Measurements from ENCODE around the gene PLPPR1. TPM values are rescaled to one million over a fixed set of nuclear protein-coding genes. Genes with fewer than 3 reads are reported as not detected.

Gene PLPPR1
- total and polyA plus RNA-seq, 2 of the 13 experiments (the other 11 are each of a cell fraction or from before 2014, with no cell fraction given), result 16.0 to 84.7 TPM

GRCh38 chr9:101027733-101028345 lies 688 bp upstream of the PLPPR1 start (continued):
- TF ChIP-seq HOXA7 (CRISPR knock-in tag; IDR thresholded peaks at IDR 0.05), result no peak
- TF ChIP-seq ZBTB43 (CRISPR knock-in tag; conservative IDR thresholded peaks at IDR 0.05), result no peak
- 0 out of 2 replicates have a peak, but pooled peaks have one; percentile 2 for TF ChIP-seq MAX (IDR thresholded peaks at IDR 0.05)
- no peak for TF ChIP-seq SOX13 (IDR thresholded peaks at IDR 0.05)
- TF ChIP-seq SOX13 (CRISPR knock-in tag; conservative IDR thresholded peaks at IDR 0.05 in 1 of 2, IDR thresholded peaks at IDR 0.05 in 1 of 2), result peak in 1 of 2 experiments; percentile 71; a peak in 2 of 4 replicates
- no peak for TF ChIP-seq SAFB2 (CRISPR knock-in tag; IDR thresholded peaks at IDR 0.05; ENCODE audit: borderline replicate concordance, low read depth)
- 0 out of 2 replicates have a peak, but pooled peaks have one; percentile 23 for TF ChIP-seq ZBTB7A (CRISPR knock-in tag; IDR thresholded peaks at IDR 0.05)
- 0 out of 2 replicates have a peak, but pooled peaks have one; percentile 11 for TF ChIP-seq POGK (CRISPR knock-in tag; conservative IDR thresholded peaks at IDR 0.05)
- TF ChIP-seq STAT5B (CRISPR knock-in tag; IDR thresholded peaks at IDR 0.05), result no peak
- TF ChIP-seq IKZF1 (IDR thresholded peaks at IDR 0.05), result no peak
- no peak; the same call in 1 of the 2 replicates for TF ChIP-seq ZBTB7B (CRISPR knock-in tag; IDR thresholded peaks at IDR 0.05)
- TF ChIP-seq HDAC1 (CRISPR knock-in tag; IDR thresholded peaks at IDR 0.05), result no peak
- no peak for TF ChIP-seq ATF6 (CRISPR knock-in tag; conservative IDR thresholded peaks at IDR 0.05)
- TF ChIP-seq ZKSCAN8 (CRISPR knock-in tag; IDR thresholded peaks at IDR 0.05; ENCODE audit: borderline replicate concordance), result no peak
- no peak for TF ChIP-seq E2F5 (CRISPR knock-in tag; conservative IDR thresholded peaks at IDR 0.05)
- TF ChIP-seq ZSCAN5A (CRISPR knock-in tag; IDR thresholded peaks at IDR 0.05; ENCODE audit: borderline replicate concordance), result no peak
